ENCODE results near the gene RAI1.

RAI1 gene

DNA sequence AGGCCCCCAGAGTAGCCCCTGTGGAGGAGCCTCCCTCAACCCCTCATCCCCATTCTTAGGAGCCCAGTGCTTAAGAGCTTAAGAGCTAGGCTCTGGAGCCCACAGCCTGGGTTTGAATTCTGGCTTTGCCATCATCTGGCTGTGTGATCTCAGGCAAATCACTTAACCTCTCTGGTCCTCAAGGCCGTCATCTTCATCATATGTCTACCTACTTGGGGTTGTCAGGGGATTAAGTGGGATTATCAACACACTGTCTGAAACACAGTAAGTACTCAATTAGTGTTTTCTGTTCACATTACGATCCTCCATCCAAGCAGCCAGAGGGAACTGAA lies 150.7 kb downstream of the RAI1 start:
- no peak for DNase-seq (ENCODE audit: low spot score)

DNA sequence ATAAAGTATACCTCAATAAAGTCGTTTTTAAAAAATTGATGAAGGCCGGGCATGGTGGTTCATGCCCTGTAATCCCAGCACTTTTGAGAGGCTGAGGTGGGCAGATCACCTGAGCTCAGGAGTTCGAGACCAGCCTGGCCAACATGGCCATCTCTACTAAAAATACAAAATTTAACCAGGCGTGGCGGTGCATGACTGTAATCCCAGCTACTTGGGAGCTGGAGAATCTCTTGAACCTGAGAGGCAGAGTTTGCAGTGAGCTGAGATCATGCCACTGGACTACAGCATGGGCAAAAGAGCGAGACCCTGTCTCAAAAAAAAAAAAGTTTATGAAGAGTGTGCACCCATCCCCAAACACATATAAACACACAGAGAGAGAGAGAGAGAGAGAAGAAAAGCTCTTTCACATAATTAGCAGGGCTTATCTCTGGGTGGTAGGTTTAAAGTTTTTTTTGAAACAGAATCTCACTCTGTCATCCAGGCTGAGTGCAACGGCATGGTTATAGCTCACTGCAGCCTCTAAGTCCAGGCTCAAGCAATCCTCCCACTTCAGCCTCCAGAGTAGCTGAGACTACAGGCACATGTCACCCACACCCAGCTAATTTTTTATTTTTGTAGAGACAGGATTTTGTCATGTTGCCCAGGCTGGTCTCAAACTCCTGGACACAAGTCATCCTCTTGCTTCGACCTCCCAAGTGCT lies 152.6 kb downstream of the RAI1 start:
- no peak for DNase-seq (ENCODE audit: low spot score)

DNA sequence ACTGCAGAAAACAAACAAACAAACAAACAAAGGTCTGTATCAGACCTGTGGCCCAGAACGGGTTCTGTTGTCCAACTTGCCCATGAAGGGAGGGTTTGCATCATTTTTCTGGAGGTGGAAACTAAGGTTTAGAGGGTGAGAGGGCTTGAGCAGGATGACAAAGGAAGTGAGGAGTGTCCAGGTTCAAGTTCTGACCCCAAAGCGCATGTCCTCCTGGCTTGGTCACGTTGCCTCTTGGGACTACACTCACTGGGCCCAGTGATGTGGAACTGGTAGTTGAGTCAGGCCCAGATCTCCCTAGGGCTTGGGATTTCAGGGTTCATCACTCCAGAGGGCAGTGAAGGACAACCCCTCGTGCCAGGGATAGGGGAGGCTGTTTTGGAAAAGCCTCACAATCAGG lies 153.7 kb downstream of the RAI1 start:
- DNase-seq (ENCODE audit: low spot score) = no peak

DNA sequence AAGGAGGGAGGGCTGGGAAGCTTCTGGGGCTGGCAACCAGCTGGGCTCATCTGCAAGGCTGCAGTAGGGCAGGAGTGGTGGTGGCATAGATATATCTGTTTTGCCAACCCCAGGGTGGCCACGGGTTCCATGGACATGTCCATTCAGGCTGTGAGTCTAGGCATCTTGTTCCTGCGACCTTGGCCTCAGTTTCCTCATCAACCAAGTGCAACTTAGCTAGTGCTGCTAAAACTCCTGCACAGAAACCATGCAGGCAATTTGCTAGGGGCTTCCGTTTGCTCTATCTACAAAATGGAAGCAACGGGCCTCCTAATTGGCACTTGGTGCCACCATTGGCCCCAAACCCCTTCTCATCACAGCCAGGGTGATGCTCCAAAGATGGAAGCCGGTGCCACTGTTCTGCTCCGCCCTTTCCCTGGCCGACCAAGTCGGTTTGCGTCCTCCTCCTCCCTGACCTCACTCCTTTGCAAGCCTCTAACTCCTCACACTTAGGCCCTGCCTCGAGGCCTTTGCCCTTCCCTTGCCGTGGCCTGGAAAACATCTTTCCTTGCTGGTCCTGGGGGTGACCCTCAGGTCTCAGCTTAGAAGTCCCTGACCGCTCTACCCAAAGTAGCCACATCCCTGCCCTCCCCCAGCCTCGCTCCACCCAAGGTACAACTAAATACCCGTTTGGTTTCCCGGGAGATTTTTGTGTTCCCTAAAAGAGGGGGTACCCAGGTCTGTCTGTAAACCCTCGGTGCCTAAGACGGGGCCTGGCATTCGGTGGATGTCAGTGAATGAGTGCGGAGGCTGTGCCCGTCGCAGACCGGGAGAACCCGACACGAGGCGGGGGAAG lies 154.4 kb downstream of the RAI1 start:
- DNase-seq (ENCODE audit: low spot score) = no peak

DNA sequence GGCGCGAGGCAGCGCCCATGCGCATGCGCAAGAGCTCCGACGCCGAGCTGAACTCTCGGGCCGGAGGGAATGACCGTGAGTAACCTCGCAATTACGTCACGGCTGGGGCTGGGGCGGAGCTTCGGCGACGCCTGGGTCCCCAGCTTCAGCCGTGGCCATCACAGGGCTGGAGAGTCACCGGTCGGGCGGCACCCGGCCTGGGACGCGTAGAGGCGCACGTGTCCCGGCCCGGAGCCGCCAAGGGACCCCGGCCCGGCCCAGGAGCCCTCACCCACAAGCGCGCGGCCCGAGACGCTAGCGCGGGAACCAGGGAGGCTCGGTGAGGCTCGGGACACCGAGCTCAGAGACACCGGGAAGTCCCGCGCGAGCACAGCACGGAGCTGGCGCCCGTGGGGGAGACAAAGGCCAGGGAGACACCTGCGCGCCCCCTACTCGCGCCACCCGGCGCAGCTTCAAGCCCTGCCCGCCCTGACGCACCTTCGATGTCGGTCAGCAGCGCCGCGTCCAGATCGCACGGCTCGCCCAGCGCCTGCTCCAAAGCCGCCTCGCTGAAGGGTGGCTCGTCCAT lies 155.1 kb downstream of the RAI1 start:
- DNase-seq (ENCODE audit: low spot score) = peak; percentile 96

GRCh38 chr17:17836818-17837379 lies 155.6 kb downstream of the RAI1 start, which contains the start of gene SREBF1:
SREBF1 (minus strand) TSS chr17:17836986; CDS start chr17:17836817, 169 bp downstream.
- DNase-seq (ENCODE audit: low spot score) = peak; percentile 87

DNA sequence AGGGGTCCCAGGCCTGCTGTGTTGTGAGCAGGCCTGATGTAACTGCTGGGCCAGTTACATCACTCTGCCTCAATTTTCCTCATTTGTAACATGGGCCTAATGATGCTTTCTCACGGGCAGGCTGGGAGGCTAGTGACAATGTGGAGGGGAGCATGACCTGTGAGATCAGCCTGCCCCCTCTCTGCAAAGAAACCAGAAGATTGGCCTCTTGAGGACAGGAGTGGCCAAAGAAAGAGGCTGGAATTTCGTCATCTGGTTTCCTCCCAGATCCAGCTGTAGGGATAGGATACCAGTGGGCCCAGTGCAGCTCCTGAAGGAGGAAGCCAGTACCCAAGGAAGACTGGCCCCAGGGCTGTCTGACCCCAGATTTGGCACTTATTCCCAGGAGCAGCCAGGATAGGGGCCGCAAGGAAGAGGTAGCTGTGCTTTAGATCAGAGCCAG lies 156.1 kb downstream of the RAI1 start:
- DNase-seq (ENCODE audit: low spot score) = peak; percentile 84

DNA sequence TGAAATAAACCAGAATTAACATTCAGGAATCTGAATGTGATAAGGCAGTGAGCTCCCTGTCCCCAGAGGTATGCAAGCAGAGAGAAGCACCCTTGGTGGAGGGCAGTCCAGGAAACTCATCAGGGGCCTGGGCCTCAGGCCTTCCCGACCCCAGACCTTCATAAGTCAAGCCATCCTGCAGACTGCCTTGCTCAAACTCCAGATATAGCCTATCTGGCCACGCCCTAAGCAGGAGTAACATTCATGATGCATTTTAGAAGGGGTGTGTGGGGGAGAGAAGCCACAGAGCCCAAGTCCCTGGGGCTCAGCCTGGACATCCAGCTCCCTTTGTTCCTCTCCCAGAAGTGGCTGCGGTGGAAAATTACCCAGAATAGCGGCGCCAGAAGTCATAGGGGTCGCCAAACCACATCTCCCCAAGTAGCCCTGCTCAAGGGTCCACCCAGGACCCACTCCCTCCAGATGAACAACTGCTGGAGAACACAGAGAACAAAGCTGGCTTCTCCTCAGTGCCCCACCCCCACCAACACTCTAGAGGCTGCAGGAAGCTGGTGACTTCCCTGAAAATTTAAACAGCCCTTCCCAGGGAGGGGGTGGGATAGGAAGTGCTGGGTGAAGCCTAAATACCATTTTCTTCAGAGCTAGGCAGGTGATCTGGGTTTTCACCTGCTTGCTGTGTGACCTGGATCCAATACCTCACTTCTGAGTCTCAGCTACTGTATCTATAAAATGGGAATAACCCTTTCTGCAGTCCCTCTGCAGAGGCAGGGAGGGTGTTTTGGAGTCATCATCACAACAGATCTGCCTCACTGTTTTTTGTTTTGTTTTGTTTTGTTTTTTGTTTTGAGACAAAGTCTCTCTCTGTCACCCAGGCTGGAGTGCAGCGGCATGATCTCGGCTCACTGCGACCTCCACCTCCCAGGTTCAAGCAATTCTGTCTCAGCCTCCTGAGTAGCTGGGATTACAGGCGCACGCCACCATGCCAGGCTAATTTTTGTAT lies 157.0 kb downstream of the RAI1 start:
- peak; percentile 39 for DNase-seq (ENCODE audit: low spot score)

DNA sequence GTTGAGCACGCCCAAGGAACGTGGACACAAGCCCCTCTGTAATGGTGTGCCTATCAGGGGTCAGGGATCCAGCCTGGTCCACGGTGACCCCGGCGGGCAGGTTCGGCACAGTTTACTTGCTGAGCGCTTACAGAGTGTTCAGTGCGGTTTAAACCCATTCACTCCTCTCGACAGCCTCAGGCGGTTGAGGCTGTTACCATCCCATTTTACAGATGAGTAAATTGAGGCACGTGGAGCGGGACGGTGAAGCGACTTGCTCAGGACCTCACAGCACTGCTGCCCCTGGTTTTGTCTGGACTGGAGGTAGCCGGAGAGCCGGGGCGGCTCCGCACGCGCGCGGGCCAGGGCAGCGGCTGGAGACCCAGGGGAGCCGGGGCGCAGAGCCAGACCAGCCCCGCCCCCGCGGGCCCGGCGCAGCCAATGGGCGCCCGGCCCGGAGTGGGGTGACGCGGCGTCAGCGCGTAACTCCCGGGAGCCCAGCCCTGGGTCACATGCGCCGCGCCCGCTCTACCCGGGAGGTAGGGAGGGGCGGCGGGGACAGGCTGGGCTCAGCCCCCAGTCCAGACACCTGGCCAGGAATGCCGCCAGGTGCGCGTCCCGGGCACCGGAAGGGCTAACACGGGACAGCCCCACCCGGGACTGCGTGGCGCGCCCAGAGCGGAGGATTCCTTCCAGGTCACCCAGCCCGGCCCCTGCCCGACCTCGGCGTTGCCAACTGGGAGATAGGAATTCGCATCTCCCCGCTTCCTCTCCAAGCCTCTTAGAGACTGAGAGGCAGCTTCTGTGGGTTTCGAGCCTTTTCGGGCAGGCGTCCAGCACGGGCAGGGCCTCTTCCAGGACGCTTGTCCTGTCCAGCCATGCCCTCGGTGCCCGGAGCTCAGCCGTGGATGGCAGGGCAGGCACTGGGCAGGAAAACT lies 158.8 kb downstream of the RAI1 start:
- DNase-seq (ENCODE audit: low spot score) = peak; percentile 97

DNA sequence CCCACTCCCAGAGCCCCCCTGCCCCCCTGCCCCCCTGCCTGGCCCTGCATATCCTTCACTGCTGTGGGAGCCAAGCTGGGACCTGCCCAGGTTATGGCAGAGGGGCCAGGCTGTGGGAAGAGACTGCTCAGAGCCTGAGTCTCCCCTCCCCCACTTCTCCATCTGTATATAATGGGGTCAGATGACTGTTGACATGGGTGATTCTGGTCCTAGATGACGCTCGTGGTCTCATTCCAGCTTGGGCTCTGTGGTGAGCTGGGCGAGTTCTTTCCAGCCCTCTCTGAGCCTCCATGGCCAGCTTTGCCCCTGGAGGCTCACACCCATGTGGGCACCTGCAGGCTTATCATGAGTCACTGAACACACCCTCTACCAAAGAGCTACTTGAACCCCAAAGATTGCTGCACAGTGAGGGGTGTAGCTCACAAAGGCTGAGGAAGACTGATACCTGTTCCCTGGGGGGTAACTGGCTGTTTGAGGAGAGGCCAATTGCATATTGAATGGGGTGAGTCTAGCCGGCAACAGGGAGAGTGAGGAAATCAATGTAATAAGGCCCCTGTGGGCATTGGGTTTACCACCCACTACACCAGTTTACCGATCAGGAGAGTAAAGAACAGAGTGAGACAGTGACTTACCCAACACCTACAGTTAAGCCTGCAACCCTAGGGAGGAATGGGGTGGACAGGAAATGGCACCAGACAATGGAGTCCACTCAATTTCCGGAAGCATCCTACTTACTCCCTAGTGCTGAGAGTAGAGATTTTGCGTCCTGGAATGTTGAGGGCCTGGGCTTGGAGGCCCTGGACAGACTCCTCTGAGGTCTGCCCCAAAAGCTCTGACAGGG lies 159.7 kb downstream of the RAI1 start:
- DNase-seq (ENCODE audit: low spot score) = peak; percentile 34

DNA sequence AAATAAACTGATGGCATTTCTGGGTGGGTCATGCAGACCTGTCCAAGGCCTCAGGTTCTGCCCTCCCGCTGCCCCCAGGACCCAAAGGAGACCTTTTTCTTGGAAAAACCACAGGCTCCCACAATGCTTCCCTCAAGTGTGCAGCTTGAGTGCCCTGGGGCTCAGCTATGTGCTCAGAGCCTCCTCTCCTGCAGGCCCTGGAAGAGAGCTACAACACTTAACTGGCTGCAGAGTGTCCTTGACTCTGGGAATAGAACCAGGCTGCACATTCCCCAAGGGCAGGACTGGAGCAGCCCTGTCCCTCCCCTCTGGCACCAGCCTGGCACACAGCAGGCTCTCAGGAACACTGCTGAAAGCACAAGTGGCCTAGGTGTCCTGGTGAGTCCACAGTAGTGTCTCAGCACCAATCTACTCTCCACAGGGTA lies 160.4 kb downstream of the RAI1 start:
- no peak for DNase-seq (ENCODE audit: low spot score)

DNA sequence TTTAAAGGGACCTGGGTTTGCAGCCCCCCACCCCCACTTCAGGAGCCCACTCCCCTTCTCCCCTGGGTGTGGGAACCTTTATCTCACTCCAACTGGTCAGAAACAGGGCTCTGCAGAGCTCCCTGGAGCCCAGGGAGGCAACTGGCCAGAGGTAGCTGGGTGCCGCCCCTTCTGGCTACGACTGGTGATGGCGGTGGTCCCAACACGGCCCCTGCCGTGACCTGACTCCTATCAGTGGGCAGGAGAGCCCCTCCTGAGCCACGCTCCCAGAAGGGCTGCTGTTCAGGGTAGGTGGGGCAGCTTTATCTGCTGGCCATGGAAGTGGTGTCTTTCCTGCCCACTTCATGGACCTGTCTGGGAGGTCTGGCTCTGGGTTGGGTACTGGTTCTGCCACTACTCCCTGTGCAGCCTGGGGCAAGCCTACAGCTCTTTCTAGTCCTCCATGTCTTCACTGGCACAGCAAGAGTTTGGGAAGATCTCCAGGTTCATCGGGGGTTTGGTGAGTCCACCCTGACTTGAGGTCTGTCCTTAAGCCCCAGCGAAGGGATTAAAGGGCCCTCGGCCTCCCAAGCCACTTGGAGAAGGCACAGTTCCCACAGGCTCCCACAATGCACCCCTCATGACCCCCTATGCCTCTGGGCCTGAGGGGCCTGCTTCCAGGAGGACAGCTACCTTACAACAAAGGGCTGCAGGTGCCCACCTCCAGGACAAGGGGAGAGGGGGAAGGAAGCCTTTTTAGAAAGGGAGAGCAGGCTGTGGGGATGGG lies 161.0 kb downstream of the RAI1 start:
- no peak for DNase-seq (ENCODE audit: low spot score)

DNA sequence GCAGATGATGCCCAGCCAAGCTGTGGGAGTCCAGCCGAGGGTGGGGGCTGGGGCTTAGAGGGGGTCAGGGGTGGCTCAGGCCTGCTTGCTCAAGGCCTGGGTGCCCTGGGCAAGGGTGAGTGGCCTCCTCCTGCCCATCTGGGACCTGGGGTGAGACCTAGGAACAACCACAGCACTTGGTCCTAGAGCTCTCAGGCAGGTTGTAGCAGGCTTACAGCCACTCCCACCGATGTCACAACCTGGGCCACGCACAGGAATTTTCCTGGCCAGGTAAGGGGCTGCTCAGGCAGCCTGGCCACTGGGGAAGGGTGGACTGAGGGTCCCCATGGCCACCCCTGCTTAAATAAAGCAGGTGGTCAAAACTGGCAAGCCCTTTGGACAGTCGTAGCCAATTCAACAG lies 161.8 kb downstream of the RAI1 start:
- DNase-seq (ENCODE audit: low spot score) = no peak

DNA sequence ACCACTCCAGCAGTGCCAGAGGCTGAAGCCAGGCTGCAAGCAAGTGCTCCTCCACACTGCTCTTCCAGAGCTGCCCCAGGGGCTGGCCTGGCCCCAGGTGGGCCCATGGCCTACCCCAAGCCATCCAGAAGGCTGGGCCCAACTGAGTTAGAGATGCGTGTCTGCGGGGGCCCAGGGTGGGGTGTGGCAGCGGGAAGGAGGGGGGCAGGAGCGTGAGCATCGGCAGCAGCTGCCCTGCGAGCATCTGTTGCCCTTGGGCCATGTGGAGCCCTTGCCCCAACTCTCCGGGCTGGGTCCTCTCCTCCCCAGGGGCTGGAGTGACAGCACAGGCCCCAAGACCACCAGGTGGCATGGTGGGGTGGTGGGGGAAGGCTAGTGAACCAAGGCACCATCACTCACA lies 162.8 kb downstream of the RAI1 start:
- DNase-seq (ENCODE audit: low spot score) = no peak

DNA sequence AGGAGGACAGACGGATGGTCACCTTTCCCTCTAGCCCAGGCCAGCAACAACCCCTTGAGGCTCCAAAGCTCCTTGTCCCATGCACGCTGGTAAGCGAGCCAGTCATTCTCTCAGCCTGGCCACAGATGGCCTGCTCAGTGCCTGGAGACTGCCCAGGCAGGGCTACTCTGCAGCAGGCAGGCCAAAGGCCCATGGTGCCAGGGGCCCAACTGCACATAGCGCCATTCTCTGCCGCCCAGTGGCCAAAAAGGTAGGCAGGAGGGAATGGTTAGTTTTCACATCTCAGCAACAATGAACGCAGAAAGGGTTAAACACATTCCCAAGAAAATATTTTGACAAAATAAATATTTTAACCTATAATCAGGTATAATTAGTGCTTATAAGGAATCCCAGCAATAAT lies 163.2 kb downstream of the RAI1 start:
- DNase-seq (ENCODE audit: low spot score) = no peak

DNA sequence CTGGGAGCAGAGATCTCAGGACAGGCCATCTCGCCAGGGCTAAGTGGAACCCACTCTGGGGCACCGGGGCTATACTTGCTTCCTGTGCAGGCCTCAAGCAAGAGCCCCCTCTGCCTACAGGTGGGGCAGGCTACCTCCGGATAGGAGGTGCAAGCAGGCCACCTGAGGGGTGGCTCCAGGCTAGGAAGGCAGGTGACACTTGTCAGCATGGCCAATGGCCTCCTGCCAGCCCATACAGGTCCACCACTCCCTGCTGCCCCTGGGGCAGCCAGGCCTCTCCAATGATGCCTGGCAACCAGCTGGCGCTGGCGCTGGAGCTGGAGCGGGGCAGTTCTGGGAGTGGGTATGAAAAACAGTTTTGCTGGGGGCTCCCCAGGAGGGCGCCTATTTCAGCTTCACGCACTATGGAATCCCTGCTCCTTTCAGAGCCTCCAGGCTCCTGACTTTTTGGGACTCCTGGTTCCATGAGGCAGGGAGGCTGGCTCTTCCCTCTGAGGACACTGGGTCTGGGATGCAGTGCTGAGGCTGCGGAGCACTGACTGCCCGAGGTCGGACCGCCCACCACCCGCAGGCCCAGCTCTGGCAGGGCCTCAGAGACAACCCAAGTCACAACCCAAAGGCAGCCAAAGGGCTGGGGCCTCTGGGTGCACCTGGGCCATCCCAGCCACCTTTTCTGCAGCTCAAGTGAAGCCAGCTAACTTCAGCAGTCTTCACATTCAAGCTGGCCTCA lies 164.0 kb downstream of the RAI1 start:
- DNase-seq (ENCODE audit: low spot score) = no peak

DNA sequence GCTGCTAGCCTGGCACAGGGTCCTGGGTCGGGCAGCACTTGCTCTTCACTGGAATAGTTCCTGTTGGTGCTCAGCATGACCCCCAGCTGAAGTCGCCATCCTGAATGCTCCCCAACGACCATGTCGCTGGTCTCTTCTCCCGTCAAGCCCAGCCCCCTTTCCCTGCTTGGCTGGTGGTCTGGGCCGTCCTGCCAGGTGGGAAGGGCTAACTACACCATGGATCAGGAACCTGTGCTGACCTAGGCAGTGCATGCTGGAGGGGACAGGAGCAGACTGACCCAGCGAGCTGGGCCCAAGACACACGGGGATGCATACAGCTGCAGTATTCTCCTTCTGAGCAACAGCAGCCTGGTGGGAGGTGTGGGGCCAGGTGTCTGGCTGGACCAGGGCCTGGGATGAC lies 164.7 kb downstream of the RAI1 start:
- no peak for DNase-seq (ENCODE audit: low spot score)

GRCh38 chr17:17846645-17847044 lies 165.4 kb downstream of the RAI1 start:
- DNase-seq (ENCODE audit: low spot score) = no peak
